Neuronal stem cell (in vitro differentiated cells): ENCODE measurements around the gene PCBD1.

Experiments
- DNase-seq: peaks from one replicate; pipeline ENCODE4 v3.0.0-alpha.2; 2013; ENCODE audit warnings: low spot score
- H2AFZ ChIP-seq: one replicate; pipeline ENCODE4 v1.6.1; 2013; ENCODE audit warnings: mild to moderate bottlenecking, low read length, inconsistent platforms
- H2AK5ac ChIP-seq: 2 replicates; pipeline ENCODE4 v1.6.1; 2013; ENCODE audit warnings: low read depth, mild to moderate bottlenecking, inconsistent platforms, low read length, moderate library complexity, mixed read lengths
- H2BK120ac ChIP-seq: 2 replicates; pipeline ENCODE4 v1.6.1; 2013; ENCODE audit warnings: low read depth, mild to moderate bottlenecking, inconsistent platforms, low read length, moderate library complexity, mixed read lengths
- H2BK12ac ChIP-seq: one replicate; pipeline ENCODE4 v1.6.1; 2013; ENCODE audit warnings: low read length, inconsistent platforms
- H2BK15ac ChIP-seq: 2 replicates; pipeline ENCODE4 v1.6.1; 2013; ENCODE audit warnings: mild to moderate bottlenecking, low read length, inconsistent platforms, mixed read lengths
- H2BK5ac ChIP-seq: one replicate; pipeline ENCODE4 v1.6.1; 2013; ENCODE audit warnings: inconsistent platforms, mild to moderate bottlenecking, low read length, moderate library complexity
- H3K14ac ChIP-seq: one replicate; pipeline ENCODE4 v1.6.1; 2013; ENCODE audit warnings: low read length, inconsistent platforms
- H3K18ac ChIP-seq: 2 replicates; pipeline ENCODE4 v1.6.1; 2013; ENCODE audit warnings: low read length, inconsistent platforms
- H3K23ac ChIP-seq: 2 replicates; pipeline ENCODE4 v1.6.1; 2013; ENCODE audit warnings: low read depth, mild to moderate bottlenecking, mixed read lengths, low read length, inconsistent platforms; ENCODE audit not compliant: poor library complexity
- H3K27ac ChIP-seq: replicated peaks from 3 replicates; pipeline ENCODE4 v1.5.1; 2013; ENCODE audit warnings: low read length, inconsistent platforms
- H3K27me3 ChIP-seq, 3 experiments: 2 replicates each; pipeline ENCODE4 v1.6.1; 2013; ENCODE audit warnings: low read length in 3 of 3, mild to moderate bottlenecking in 2 of 3, inconsistent platforms in 1 of 3, low read depth in 1 of 3, mixed read lengths in 1 of 3, moderate library complexity in 1 of 3; ENCODE audit not compliant: control insufficient read depth in 3 of 3, insufficient read depth in 3 of 3
- H3K36me3 ChIP-seq, 2 donors: replicated peaks in 1 of 2; 2 replicates each; pipeline ENCODE4 v1.6.1; 2013; ENCODE audit warnings: low read length in 2 of 2; ENCODE audit not compliant: control insufficient read depth in 2 of 2, insufficient read depth in 2 of 2
- H3K4ac ChIP-seq: 2 replicates; pipeline ENCODE4 v1.6.1; 2013; ENCODE audit warnings: inconsistent platforms, mild to moderate bottlenecking, low read length, moderate library complexity
- H3K4me1 ChIP-seq, 2 donors: 1 replicate in 1 of 2; 2 replicates in 1 of 2; pipeline ENCODE4 v1.6.1; 2013; ENCODE audit warnings: low read length in 2 of 2, low read depth in 1 of 2; ENCODE audit not compliant: control insufficient read depth in 2 of 2, insufficient read depth in 1 of 2
- H3K4me2 ChIP-seq: one replicate; pipeline ENCODE4 v1.6.1; 2013; ENCODE audit warnings: mild to moderate bottlenecking, low read length, inconsistent platforms; ENCODE audit not compliant: insufficient read depth, poor library complexity, severe bottlenecking
- H3K4me3 ChIP-seq, 2 donors: 2 replicates each; pipeline ENCODE4 v1.5.1; 2013; ENCODE audit warnings: low read length in 2 of 2, mild to moderate bottlenecking in 2 of 2, inconsistent platforms in 1 of 2, moderate library complexity in 1 of 2
- H3K79me1 ChIP-seq: one replicate; pipeline ENCODE4 v1.6.1; 2013; ENCODE audit warnings: low read depth, mild to moderate bottlenecking, inconsistent platforms, low read length, moderate library complexity
- H3K9ac ChIP-seq: one replicate; pipeline ENCODE4 v1.6.1; 2013; ENCODE audit warnings: mild to moderate bottlenecking, low read depth, low read length, inconsistent platforms; ENCODE audit not compliant: poor library complexity
- H3K9me3 ChIP-seq, 2 donors: replicated peaks in 1 of 2; 2 replicates each; pipeline versions ENCODE3 to v1.6.1; 2013; ENCODE audit warnings: low read length in 2 of 2, mild to moderate bottlenecking in 2 of 2, inconsistent platforms in 1 of 2, low read depth in 1 of 2, mixed read lengths in 1 of 2, moderate library complexity in 1 of 2; ENCODE audit not compliant: control insufficient read depth in 2 of 2, insufficient read depth in 1 of 2
- H4K8ac ChIP-seq: one replicate; pipeline ENCODE4 v1.6.1; 2013; ENCODE audit warnings: low read depth, mild to moderate bottlenecking, inconsistent platforms, low read length, moderate library complexity
- H4K91ac ChIP-seq: one replicate; pipeline ENCODE4 v1.6.1; 2013; ENCODE audit warnings: low read length, low read depth, mild to moderate bottlenecking, inconsistent platforms; ENCODE audit not compliant: poor library complexity
- WGBS, 2 donors: extraction: QIAGEN DNeasy Blood & Tissue Kit; methylation state at CpG; one replicate each; pipeline ENCODE4 v1.1.7; 2013; ENCODE audit warnings: missing lambda C conversion rate in 2 of 2, mixed read lengths in 1 of 2; ENCODE audit not compliant: insufficient read length in 2 of 2, insufficient replicate concordance in 1 of 2; ENCODE audit errors: extremely low coverage in 2 of 2; 5-methylcytosine and 5-hydroxymethylcytosine counted together

Gene PCBD1

GRCh38 chr10:70914316-70914864, 26.0 kb upstream of the PCBD1 start:
- Histone ChIP-seq H2AFZ (no peak overlapping the region), H3K4me3 (no peak overlapping the region), H3K18ac (no peak overlapping the region), H3K23ac (no peak overlapping the region), H3K27ac (no peak overlapping the region), H2BK120ac (no peak overlapping the region), H3K36me3 (no peaks in the 10 kb centered on the region), H2BK5ac (no peak overlapping the region), H3K9me3 (no peaks in the 10 kb centered on the region), H3K4ac (no peak overlapping the region), H3K79me1 (no peaks in the 10 kb centered on the region), H3K14ac (no peak overlapping the region), H4K8ac (no peak overlapping the region), H4K91ac (no peak overlapping the region), H3K9ac (no peak overlapping the region), H3K4me1 (peaks cover 0 to 3% of the 10 kb centered on the region in 2 donors), H3K27me3 (peaks cover 0 to 33% (median 0%) of the 10 kb centered on the region in 3 experiments), H2BK12ac (no peak overlapping the region), H3K4me2 (no peak overlapping the region), H2BK15ac (no peak overlapping the region), H2AK5ac (no peak overlapping the region)
- WGBS, 2 donors: no CpG with 5 or more reads among the region's 10 CpGs
- no peak for DNase-seq

DNA sequence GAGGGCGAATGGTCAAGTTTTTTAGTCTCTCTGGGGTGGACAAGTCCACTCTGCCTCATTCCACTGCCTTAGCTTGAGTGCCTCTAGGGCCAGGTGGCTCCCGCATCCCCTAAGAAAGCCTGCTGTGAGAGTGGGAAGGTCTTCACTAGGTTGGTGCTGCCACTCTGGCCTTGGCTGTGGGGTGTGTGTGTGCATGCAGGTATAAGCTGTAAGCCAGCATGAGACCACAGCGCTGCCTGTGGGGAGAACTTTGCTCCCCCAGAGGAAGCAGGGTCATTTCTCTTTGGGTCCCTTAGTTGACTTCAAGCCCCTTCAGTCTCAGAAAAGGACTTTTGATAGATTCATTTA, 25.5 kb upstream of the PCBD1 start:
- H2AFZ ChIP-seq: no peak overlapping the region
- H2BK120ac ChIP-seq: no peak overlapping the region
- H3K14ac ChIP-seq: no peak overlapping the region
- H3K18ac ChIP-seq: no peak overlapping the region
- no peaks in the 10 kb centered on the region for H3K9me3 ChIP-seq
- no CpG with 5 or more reads among the region's 3 CpGs for WGBS, 2 donors
- no peak overlapping the region for H3K23ac ChIP-seq
- H2AK5ac ChIP-seq: no peak overlapping the region
- no peak overlapping the region for H2BK12ac ChIP-seq
- H3K9ac ChIP-seq: no peak overlapping the region
- H3K4me2 ChIP-seq: no peak overlapping the region
- no peak overlapping the region for H4K8ac ChIP-seq
- peaks cover 0 to 31% (median 0%) of the 10 kb centered on the region in 3 experiments for H3K27me3 ChIP-seq
- DNase-seq: no peak
- no peak overlapping the region for H3K27ac ChIP-seq
- no peak overlapping the region for H4K91ac ChIP-seq
- no peaks in the 10 kb centered on the region for H3K36me3 ChIP-seq
- no peak overlapping the region for H2BK15ac ChIP-seq
- no peak overlapping the region for H3K4ac ChIP-seq
- H3K79me1 ChIP-seq: no peaks in the 10 kb centered on the region
- no peak overlapping the region for H3K4me3 ChIP-seq
- H2BK5ac ChIP-seq: no peak overlapping the region
- peaks cover 0 to 3% of the 10 kb centered on the region in 2 donors for H3K4me1 ChIP-seq

- Histone ChIP-seq H2BK12ac (no peak overlapping the region), H3K4me1 (peaks cover 0 to 3% of the 10 kb centered on the region in 2 donors), H3K4me3 (no peak overlapping the region), H3K27me3 (peaks cover 0 to 31% (median 0%) of the 10 kb centered on the region in 3 experiments), H2AFZ (no peak overlapping the region), H2BK120ac (no peak overlapping the region), H3K23ac (no peak overlapping the region), H3K9ac (no peak overlapping the region), H3K27ac (no peak overlapping the region), H3K18ac (peak overlapping the region; percentile 71), H2AK5ac (no peak overlapping the region), H3K79me1 (no peaks in the 10 kb centered on the region), H3K4ac (no peak overlapping the region), H2BK15ac (no peak overlapping the region), H3K14ac (no peak overlapping the region), H2BK5ac (no peak overlapping the region), H3K9me3 (no peaks in the 10 kb centered on the region), H4K91ac (no peak overlapping the region), H3K4me2 (no peak overlapping the region), H3K36me3 (no peaks in the 10 kb centered on the region), H4K8ac (no peak overlapping the region)
- no peak for DNase-seq
- WGBS, 2 donors: no CpG with 5 or more reads among the region's 6 CpGs
Observed at GRCh38 chr10:70913191-70913892, 25.0 kb upstream of the PCBD1 start.

DNA sequence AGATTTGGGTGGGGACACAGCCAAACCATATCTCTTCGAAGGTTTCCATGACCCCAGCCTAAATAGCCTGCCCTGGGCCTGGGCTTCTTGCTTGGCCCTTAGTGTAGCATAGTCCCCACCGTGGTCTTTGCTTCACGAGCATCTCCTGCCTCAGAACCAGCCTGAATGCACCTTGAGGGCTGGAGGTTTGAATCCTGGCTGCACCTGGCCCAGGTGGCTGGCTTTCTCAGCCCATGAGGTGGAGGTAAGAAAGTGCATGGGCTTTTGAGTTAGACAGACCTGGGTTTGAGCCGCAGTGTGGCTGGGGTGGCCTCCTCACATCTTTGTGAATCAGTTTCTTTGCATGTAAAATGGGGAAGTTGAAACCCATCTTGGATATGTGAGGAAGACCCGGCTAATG, 24.2 kb upstream of the PCBD1 start:
- H2BK120ac ChIP-seq: no peak overlapping the region
- WGBS, 2 donors: no CpG with 5 or more reads among the region's 5 CpGs
- H3K9me3 ChIP-seq: no peaks in the 10 kb centered on the region
- no peak overlapping the region for H2AFZ ChIP-seq
- no peak overlapping the region for H2BK5ac ChIP-seq
- no peak overlapping the region for H3K9ac ChIP-seq
- no peaks in the 10 kb centered on the region for H3K79me1 ChIP-seq
- no peak overlapping the region for H2BK12ac ChIP-seq
- H3K4me3 ChIP-seq: no peak overlapping the region
- H3K27me3 ChIP-seq: peaks cover 0 to 32% (median 0%) of the 10 kb centered on the region in 3 experiments
- no peak overlapping the region for H3K23ac ChIP-seq
- H3K27ac ChIP-seq: no peak overlapping the region
- H3K18ac ChIP-seq: no peak overlapping the region
- H4K8ac ChIP-seq: no peak overlapping the region
- H2AK5ac ChIP-seq: no peak overlapping the region
- H2BK15ac ChIP-seq: no peak overlapping the region
- H4K91ac ChIP-seq: no peak overlapping the region
- H3K4ac ChIP-seq: no peak overlapping the region
- H3K4me2 ChIP-seq: no peak overlapping the region
- no peak for DNase-seq
- H3K14ac ChIP-seq: no peak overlapping the region
- H3K4me1 ChIP-seq: peaks cover 0 to 5% of the 10 kb centered on the region in 2 donors
- H3K36me3 ChIP-seq: no peaks in the 10 kb centered on the region
